PFSK-1 (cell line): ENCODE data around the gene PRELID1.

Experiments
- POLR2AphosphoS5 ChIP-seq: IDR thresholded peaks from 2 replicates; pipeline ENCODE4 v1.6.1; 2012; ENCODE audit warnings: low read depth, mild to moderate bottlenecking, control low read depth, low read length, moderate library complexity
- SIN3A ChIP-seq: IDR thresholded peaks from 2 replicates; pipeline ENCODE4 v1.6.1; 2012; ENCODE audit warnings: mild to moderate bottlenecking, low read length, moderate library complexity, borderline replicate concordance; ENCODE audit not compliant: insufficient read depth
- TAF1 ChIP-seq: IDR thresholded peaks from 2 replicates; pipeline ENCODE4 v1.6.1; 2012; ENCODE audit warnings: low read length, control low read depth, borderline replicate concordance; ENCODE audit not compliant: insufficient read depth

GRCh38 chr5:177319913-177320588 lies 16.5 kb downstream of the PRELID1 start:
- TF ChIP-seq POLR2AphosphoS5 (no peak), TAF1 (no peak), SIN3A (no peak)
